Lower leg skin (tissue), 3 donors: ENCODE measurements around the gene RAVER1.

Source experiments
- CTCF ChIP-seq, 3 donors: fragments of 450-650 bp; IDR thresholded peaks; one replicate each; pipeline ENCODE4 v1.5.1; 2016; ENCODE audit warnings: antibody characterized with exemption in 3 of 3, mild to moderate bottlenecking in 3 of 3, moderate library complexity in 2 of 3
- POLR2A ChIP-seq, 2 donors: fragments of 450-650 bp; IDR thresholded peaks; one replicate each; pipeline ENCODE4 v1.6.1; 2016 to 2017; ENCODE audit warnings: antibody characterized with exemption in 2 of 2, mild to moderate bottlenecking in 1 of 2, moderate library complexity in 1 of 2

- no peak for TF ChIP-seq CTCF (IDR thresholded peaks at IDR 0.05)
- TF ChIP-seq POLR2A (IDR thresholded peaks at IDR 0.05): no peak
Measured at GRCh38 chr19:10327793-10328192, 5.5 kb downstream of the RAVER1 start.
